Testis (tissue), 3 donors: Measurements from ENCODE around the gene DBF4B. TPM values are rescaled to one million over a fixed set of nuclear protein-coding genes. Genes with fewer than 3 reads are reported as not detected.
A peak's percentile ranks its signal among the peaks of the same experiment; 100 is the strongest.

Experiments
- DNase-seq: peaks from one replicate; pipeline ENCODE4 v3.0.0-alpha.2; 2019
- H3K27ac ChIP-seq, 2 donors: fragments of 200-600 bp; sonication (generic); one replicate each; pipeline ENCODE4 v1.5.1; 2019
- H3K27me3 ChIP-seq: fragments of 200-600 bp; sonication (generic); one replicate; pipeline ENCODE4 v1.5.1; 2019
- H3K36me3 ChIP-seq: fragments of 200-600 bp; sonication (generic); one replicate; pipeline ENCODE4 v1.5.1; 2017; ENCODE audit warnings: low read depth; ENCODE audit errors: missing control alignments
- H3K4me1 ChIP-seq: fragments of 200-600 bp; sonication (generic); one replicate; pipeline ENCODE4 v1.5.1; 2019
- H3K4me3 ChIP-seq, 2 donors: fragments of 200-600 bp; sonication (generic); one replicate each; pipeline ENCODE4 v1.5.1; 2017 to 2019
- H3K9me3 ChIP-seq: fragments of 200-600 bp; sonication (generic); one replicate; pipeline ENCODE4 v1.5.1; 2017
- POLR2A ChIP-seq: fragments of 450-650 bp; IDR thresholded peaks from one replicate; pipeline ENCODE4 v1.6.1; 2017; ENCODE audit warnings: antibody characterized with exemption, mild to moderate bottlenecking, moderate library complexity
- WGBS, 2 donors: methylation state at CpG; one replicate each; pipeline ENCODE4 v1.1.5; 2018; 5-methylcytosine and 5-hydroxymethylcytosine counted together
- intact Hi-C: fragments of 100-400 bp; cut with DNase I; formaldehyde crosslinking; loops from one replicate; pipeline ENCODE4 v1.15.1; 2023; ENCODE audit warnings: low total_unique reads
- polyA plus RNA-seq: library from polyadenylated mRNA; stranded (reverse); fragments of 350-450 nt; fragmentation: Illumina TruSeq; extraction: RNeasy Lipid Tissue Mini Kit (QIAGEN cat#74804); gene quantifications from one replicate; pipeline ENCODE4 v1.2.3, GENCODE V29; 2014; ENCODE audit warnings: low read depth, low replicate concordance; ENCODE audit not compliant: insufficient read depth
- total RNA-seq, 2 donors: library from RNA; depleted of rRNA; stranded (reverse); fragments of >200 nt; gene quantifications; one replicate each; pipeline ENCODE4 v1.2.3, GENCODE V29; 2016
- TF ChIP-seq, protein P1 (sequence below), 3 experiments: fragments of 450-650 bp in 2 of 3; fragments of 200-600 bp in 1 of 3; sonication (generic) in 1 of 3; IDR thresholded peaks; one replicate each; pipeline ENCODE4 v1.5.1; 2016 to 2019; ENCODE audit warnings: antibody characterized with exemption in 3 of 3, mild to moderate bottlenecking in 2 of 3, moderate library complexity in 1 of 3

DBF4B gene
- total and polyA plus RNA-seq, 3 donors from 2014 or later = 47.3 to 55.1 (median 50.2) TPM

GRCh38 chr17:44757045-44757917 is 48.8 kb downstream of the DBF4B start:
- no peaks in the 10 kb centered on the region for H3K36me3 ChIP-seq
- 58 to 84% methylated on average over 6 to 10 of the region's 10 CpGs for WGBS, 2 donors
- DNase-seq = no peak
- no peaks in the 10 kb centered on the region for H3K27me3 ChIP-seq
- H3K27ac ChIP-seq = no peak overlapping the region
- H3K9me3 ChIP-seq = no peaks in the 10 kb centered on the region
- no peak for TF ChIP-seq POLR2A
- TF ChIP-seq, protein P1, sequence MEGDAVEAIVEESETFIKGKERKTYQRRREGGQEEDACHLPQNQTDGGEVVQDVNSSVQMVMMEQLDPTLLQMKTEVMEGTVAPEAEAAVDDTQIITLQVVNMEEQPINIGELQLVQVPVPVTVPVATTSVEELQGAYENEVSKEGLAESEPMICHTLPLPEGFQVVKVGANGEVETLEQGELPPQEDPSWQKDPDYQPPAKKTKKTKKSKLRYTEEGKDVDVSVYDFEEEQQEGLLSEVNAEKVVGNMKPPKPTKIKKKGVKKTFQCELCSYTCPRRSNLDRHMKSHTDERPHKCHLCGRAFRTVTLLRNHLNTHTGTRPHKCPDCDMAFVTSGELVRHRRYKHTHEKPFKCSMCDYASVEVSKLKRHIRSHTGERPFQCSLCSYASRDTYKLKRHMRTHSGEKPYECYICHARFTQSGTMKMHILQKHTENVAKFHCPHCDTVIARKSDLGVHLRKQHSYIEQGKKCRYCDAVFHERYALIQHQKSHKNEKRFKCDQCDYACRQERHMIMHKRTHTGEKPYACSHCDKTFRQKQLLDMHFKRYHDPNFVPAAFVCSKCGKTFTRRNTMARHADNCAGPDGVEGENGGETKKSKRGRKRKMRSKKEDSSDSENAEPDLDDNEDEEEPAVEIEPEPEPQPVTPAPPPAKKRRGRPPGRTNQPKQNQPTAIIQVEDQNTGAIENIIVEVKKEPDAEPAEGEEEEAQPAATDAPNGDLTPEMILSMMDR (IDR thresholded peaks at IDR 0.05) = no peak
- no peak overlapping the region for H3K4me3 ChIP-seq
- intact Hi-C loops = no loop called here
- H3K4me1 ChIP-seq = peaks cover 9% of the 10 kb centered on the region

GRCh38 chr17:44757918-44758413 is 49.5 kb downstream of the DBF4B start:
- no peaks in the 10 kb centered on the region for H3K27me3 ChIP-seq
- no peak overlapping the region for H3K27ac ChIP-seq
- peaks cover 9% of the 10 kb centered on the region for H3K4me1 ChIP-seq
- peak overlapping the region in 1 of 2 donors; percentile 47 for H3K4me3 ChIP-seq
- DNase-seq = no peak
- intact Hi-C loops = no loop called here
- no peaks in the 10 kb centered on the region for H3K36me3 ChIP-seq
- TF ChIP-seq, protein P1 (IDR thresholded peaks at IDR 0.05) = no peak
- no peak for TF ChIP-seq POLR2A
- H3K9me3 ChIP-seq = no peaks in the 10 kb centered on the region
- 63 to 65% methylated on average over 2 to 5 of the region's 5 CpGs for WGBS, 2 donors

DNA sequence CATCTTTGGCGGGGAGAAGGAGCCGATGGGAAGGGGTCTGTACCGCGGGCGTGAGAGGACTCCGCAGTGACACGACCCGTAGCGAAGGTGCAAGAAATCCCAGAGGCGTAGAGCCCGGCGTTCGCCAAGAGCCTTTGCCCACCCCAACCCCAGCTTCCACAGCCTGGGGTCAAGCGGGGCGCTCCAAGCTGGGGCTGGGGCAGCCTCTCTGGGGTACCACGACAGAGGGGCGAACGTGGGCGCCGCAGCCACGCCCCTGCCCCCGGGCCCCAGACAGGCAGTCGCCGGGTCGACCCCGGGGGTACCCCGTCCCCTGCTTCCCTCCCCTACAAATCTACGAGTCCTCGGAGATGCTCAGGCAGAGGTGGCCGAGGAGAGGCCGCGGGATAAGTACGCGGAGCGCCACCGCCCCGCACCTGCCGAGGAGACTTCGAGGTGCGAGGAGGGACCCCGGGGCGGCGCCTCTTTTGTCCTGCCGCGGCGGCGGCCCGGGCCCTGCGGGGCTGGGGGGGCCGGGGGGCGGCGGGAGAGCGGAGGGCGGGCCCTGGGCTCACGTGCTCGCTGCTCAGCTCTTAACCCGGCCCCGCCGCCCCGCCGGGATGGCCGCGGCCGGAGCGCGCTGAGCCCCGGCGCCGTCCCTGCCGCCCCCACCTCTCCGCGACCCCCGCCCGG is 50.1 kb downstream of the DBF4B start, which contains the start of gene ADAM11:
Gene ADAM11 (plus strand): TSS at position 575 of the 672 bp plus-strand sequence. CDS start 212 bp downstream, outside the sequence.
- H3K27ac ChIP-seq = no peak within 1 kb of the TSS
- TF ChIP-seq POLR2A = no peak
- TF ChIP-seq, protein P1 (IDR thresholded peaks at IDR 0.05) = no peak
- H3K27me3 ChIP-seq = no peaks in the 10 kb centered on the region
- H3K4me3 ChIP-seq = peak within 1 kb of the TSS; percentile 47 to 49
- no peaks in the 10 kb centered on the region for H3K9me3 ChIP-seq
- H3K36me3 ChIP-seq = no peaks in the 10 kb centered on the region
- no peak for DNase-seq
- 11 to 27% methylated on average over 6 to 37 of the region's 74 CpGs for WGBS, 2 donors
- intact Hi-C loops = no loop called here
- H3K4me1 ChIP-seq = peaks cover 9% of the 10 kb centered on the region

- Histone ChIP-seq H3K36me3 (no peaks in the 10 kb centered on the region), H3K27me3 (no peaks in the 10 kb centered on the region), H3K4me1 (peaks cover 9% of the 10 kb centered on the region), H3K9me3 (no peaks in the 10 kb centered on the region), H3K4me3 (peak overlapping the region; percentile 29 to 49), H3K27ac (no peak overlapping the region)
- TF ChIP-seq POLR2A = no peak
- TF ChIP-seq, protein P1 (IDR thresholded peaks at IDR 0.05) = no peak
- no peak for DNase-seq
- 7 to 18% methylated on average over 3 to 17 of the region's 60 CpGs for WGBS, 2 donors
- intact Hi-C loops = no loop called here
Measured at GRCh38 chr17:44759086-44759915, 50.8 kb downstream of the DBF4B start.
